Ishikawa (cell line): ENCODE data around the gene RBM18.

Experiments used
- CREB1 ChIP-seq: IDR thresholded peaks from 2 replicates; pipeline ENCODE4 v1.6.1; 2012; ENCODE audit warnings: low read depth
- EP300 ChIP-seq: IDR thresholded peaks from 2 replicates; pipeline ENCODE4 v1.6.1; 2012; ENCODE audit warnings: borderline replicate concordance
- FOXM1 ChIP-seq: IDR thresholded peaks from 2 replicates; pipeline ENCODE4 v1.6.1; 2012; ENCODE audit warnings: low read depth, borderline replicate concordance
- MAX ChIP-seq: IDR thresholded peaks from 2 replicates; pipeline ENCODE4 v1.6.1; 2012
- RAD21 ChIP-seq: IDR thresholded peaks from 2 replicates; pipeline ENCODE4 v1.6.1; 2012; ENCODE audit warnings: low read depth
- REST ChIP-seq: IDR thresholded peaks from 2 replicates; pipeline ENCODE4 v1.6.1; 2012; ENCODE audit warnings: low read depth, mild to moderate bottlenecking
- TAF1 ChIP-seq: IDR thresholded peaks from 2 replicates; pipeline ENCODE4 v1.6.1; 2012; ENCODE audit warnings: low read depth, mild to moderate bottlenecking
- TCF12 ChIP-seq: IDR thresholded peaks from 2 replicates; pipeline ENCODE4 v1.6.1; 2012; ENCODE audit warnings: low read depth
- TEAD4 ChIP-seq: IDR thresholded peaks from 2 replicates; pipeline ENCODE4 v1.6.1; 2012
- YY1 ChIP-seq: IDR thresholded peaks from 2 replicates; pipeline ENCODE4 v1.6.1; 2012; ENCODE audit warnings: low read depth
- ZBTB7A ChIP-seq: IDR thresholded peaks from 2 replicates; pipeline ENCODE4 v1.6.1; 2012; ENCODE audit warnings: low read depth

GRCh38 chr9:122192914-122193525, 71.6 kb downstream of the RBM18 start:
- TF ChIP-seq TAF1 (no peak), FOXM1 (no peak), TEAD4 (no peak), YY1 (no peak), RAD21 (no peak), REST (no peak), MAX (no peak), EP300 (no peak), CREB1 (no peak), ZBTB7A (no peak), TCF12 (no peak)
